ENCODE results near the gene XG. TPM values are rescaled to one million over a fixed set of nuclear protein-coding genes. Genes with fewer than 3 reads are reported as not detected.
"Not testable (repeated sequence)": the region's sequence is repeated elsewhere in the genome, so short reads cannot be mapped to it uniquely, and the experiment has no call there.

XG gene
- total RNA-seq, 1 donor from 2014 or later, result not detected

DNA sequence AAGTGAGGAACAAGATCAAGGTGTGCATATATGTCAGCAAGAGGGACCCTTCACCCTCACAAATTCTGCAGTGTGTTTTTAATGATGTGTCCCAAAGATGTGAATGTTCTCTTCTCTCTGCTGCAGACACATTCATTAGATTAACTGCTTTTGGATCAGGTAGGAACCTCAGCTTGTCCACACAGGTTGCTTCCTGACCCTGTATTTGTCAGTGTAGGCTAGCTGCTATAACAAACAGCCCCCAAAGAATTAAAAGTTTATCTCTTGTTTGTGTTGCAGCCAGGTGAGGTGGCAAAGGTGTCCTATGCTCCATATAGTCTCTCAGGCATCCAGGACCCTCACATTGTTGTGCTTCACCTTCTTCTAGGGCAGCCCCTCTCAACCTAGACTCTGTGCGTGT lies 17.8 kb downstream of the XG start:
- H3K36me3 Mint-ChIP-seq (ENCODE audit: low read depth), result no peaks in the 10 kb centered on the region
- H3K9me3 Mint-ChIP-seq, result peaks cover 2% of the 10 kb centered on the region
- H3K27ac Mint-ChIP-seq, result no peak overlapping the region
- no peaks in the 10 kb centered on the region for H3K4me1 Mint-ChIP-seq (ENCODE audit: low read depth)
- intact Hi-C loops (cut with micrococcal nuclease), result no loop called here
- H3K4me3 Mint-ChIP-seq (ENCODE audit: low read depth), result no peak overlapping the region
- no peak for DNase-seq (ENCODE audit: low spot score)
- H3K27me3 Mint-ChIP-seq (ENCODE audit: low read depth), result peaks cover 7% of the 10 kb centered on the region

DNA sequence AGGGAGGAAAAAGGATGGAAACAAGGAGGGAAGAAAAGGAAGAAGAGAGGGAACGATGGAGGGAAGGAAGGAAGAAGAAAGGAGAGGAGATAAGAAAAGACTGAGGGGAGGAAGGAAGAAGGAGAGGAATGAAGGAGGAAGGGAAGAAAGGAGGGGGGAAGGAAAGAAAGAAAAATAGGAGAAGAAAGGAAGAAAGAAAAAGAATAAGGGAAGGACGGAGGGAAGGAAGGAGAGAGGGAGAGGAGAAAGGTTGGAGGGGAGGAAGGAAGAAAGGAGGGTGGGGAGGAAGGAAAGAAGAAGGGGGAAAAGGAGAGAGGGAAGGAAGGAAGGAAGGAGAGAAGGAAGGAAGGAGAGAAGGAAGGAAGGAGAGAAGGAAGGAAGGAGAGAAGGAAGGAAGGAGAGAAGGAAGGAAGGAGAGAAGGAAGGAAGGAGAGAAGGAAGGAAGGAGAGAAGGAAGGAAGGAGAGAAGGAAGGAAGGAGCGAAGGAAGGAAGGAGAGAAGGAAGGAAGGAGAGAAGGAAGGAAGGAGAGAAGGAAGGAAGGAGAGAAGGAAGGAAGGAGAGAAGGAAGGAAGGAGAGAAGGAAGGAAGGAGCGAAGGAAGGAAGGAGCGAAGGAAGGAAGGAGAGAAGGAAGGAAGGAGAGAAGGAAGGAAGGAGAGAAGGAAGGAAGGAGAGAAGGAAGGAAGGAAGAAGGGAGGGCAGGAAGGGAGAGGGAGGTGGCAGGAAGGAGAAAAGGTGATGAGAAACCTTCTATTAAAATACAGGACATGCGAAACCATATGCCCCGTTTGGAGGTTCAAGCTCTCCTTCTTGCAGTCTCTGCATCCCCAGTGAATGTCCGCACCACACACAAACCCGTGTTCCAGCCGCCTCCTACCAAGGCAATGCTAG lies 21.6 kb downstream of the XG start:
- H3K4me1 Mint-ChIP-seq (ENCODE audit: low read depth); H3K4me3 Mint-ChIP-seq (ENCODE audit: low read depth); H3K36me3 Mint-ChIP-seq (ENCODE audit: low read depth); H3K9me3 Mint-ChIP-seq; intact Hi-C loops (cut with micrococcal nuclease); DNase-seq (ENCODE audit: low spot score); H3K27ac Mint-ChIP-seq: not testable (repeated sequence)
- H3K27me3 Mint-ChIP-seq (ENCODE audit: low read depth), result peaks cover 11% of the 10 kb centered on the region

DNA sequence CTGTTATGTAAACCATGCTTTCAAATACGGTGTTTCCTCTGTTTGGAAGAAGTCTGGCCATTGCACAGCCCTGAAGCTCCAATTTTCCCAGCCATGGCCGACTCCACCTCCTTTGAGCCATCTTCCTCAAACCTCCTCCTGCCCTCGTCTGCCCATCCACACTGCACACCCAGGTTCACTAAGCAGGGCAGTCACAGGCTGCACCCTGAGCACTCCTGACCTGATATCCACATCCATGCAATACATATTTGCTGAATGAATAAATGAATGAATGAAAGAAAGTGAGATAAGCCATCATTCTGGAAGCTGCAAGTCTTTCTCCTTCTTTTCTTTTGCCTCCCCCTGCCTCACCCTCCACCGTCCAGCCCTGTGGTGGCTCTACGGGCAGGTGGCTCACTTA lies 22.2 kb downstream of the XG start:
- no peaks in the 10 kb centered on the region for H3K36me3 Mint-ChIP-seq (ENCODE audit: low read depth)
- intact Hi-C loops (cut with micrococcal nuclease), result no loop called here
- no peak overlapping the region for H3K27ac Mint-ChIP-seq
- H3K27me3 Mint-ChIP-seq (ENCODE audit: low read depth), result peaks cover 11% of the 10 kb centered on the region
- peaks cover 7% of the 10 kb centered on the region for H3K9me3 Mint-ChIP-seq
- no peaks in the 10 kb centered on the region for H3K4me1 Mint-ChIP-seq (ENCODE audit: low read depth)
- no peak for DNase-seq (ENCODE audit: low spot score)
- H3K4me3 Mint-ChIP-seq (ENCODE audit: low read depth), result no peak overlapping the region

DNA sequence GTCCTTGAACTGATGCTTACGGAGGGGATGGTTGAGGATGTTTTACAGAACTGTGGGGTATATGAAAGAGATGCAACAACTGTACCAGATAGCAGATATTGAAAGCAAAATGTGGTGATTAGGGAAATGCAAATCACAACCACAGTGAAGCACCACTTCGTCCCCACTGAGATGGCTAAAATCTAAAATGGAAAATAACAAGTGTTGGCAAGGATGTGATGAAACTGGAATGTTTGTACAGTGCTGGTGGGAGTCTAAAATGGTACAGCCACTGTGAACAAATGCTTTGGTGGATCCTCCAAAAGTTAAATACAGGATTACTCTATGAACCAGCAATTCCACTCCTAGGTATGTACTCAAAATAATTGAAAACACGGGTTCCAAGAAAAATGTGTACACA lies 22.9 kb downstream of the XG start:
- DNase-seq (ENCODE audit: low spot score), result no peak
- no peaks in the 10 kb centered on the region for H3K36me3 Mint-ChIP-seq (ENCODE audit: low read depth)
- no peak overlapping the region for H3K4me3 Mint-ChIP-seq (ENCODE audit: low read depth)
- no peak overlapping the region for H3K27ac Mint-ChIP-seq
- peaks cover 11% of the 10 kb centered on the region for H3K27me3 Mint-ChIP-seq (ENCODE audit: low read depth)
- no peaks in the 10 kb centered on the region for H3K4me1 Mint-ChIP-seq (ENCODE audit: low read depth)
- intact Hi-C loops (cut with micrococcal nuclease), result no loop called here
- H3K9me3 Mint-ChIP-seq, result peaks cover 7% of the 10 kb centered on the region

DNA sequence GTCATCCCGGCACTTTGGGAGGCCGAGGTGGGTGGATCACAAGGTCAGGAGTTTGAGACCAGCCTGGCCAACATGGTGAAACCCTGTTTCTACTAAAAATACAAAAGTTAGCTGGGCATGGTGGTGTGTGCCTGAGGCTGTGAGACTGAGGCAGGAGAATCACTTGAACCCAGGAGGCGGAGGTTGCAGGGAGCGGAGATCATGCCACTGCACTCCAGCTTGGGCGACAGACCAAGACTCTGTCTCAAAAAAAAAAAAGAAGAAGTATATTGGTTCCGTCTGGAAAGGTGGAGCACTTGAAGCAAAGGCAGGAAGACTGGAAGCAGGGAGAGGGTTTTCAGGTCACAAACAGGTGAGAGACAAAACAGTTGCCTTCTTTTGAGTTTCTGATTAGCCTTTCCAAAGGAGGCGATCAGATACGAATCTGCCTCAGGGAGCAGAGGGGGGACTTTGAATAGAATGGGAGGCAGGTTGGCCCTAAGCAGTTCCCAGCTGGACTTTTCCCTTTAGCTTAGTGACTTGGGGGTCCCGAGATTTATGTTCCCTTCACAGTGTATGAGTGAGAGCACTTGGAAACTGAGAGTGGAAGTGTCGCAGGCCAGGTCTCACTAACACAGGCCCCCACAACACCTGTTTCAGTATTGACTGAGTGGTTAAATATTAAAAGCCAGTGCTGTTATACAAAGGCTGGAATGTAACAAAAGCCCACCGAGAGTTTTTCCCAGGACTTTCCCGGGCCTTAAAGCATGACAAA lies 28.8 kb downstream of the XG start:
- H3K36me3 Mint-ChIP-seq (ENCODE audit: low read depth); DNase-seq (ENCODE audit: low spot score); H3K4me1 Mint-ChIP-seq (ENCODE audit: low read depth); H3K9me3 Mint-ChIP-seq; H3K4me3 Mint-ChIP-seq (ENCODE audit: low read depth); intact Hi-C loops (cut with micrococcal nuclease); H3K27me3 Mint-ChIP-seq (ENCODE audit: low read depth); H3K27ac Mint-ChIP-seq: not testable (repeated sequence)

DNA sequence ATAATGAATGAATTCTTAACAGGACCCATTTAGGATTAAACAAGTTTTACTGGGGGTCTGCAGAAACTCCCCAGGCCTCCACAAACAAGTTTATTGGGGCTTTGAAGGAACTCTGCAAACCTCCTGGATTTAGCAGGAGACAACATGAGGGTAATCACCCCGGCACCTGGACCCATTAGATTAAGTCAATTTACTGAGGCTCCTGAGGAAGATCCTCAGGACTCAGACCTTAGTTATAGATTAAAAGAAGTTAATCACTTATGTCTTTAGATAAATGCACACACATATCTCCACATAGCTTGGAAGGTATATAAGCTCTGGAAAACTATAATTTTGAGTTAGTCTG lies 29.4 kb downstream of the XG start:
- intact Hi-C loops (cut with micrococcal nuclease), result no loop called here
- H3K9me3 Mint-ChIP-seq, result no peaks in the 10 kb centered on the region
- no peaks in the 10 kb centered on the region for H3K4me1 Mint-ChIP-seq (ENCODE audit: low read depth)
- H3K27ac Mint-ChIP-seq, result no peak overlapping the region
- no peaks in the 10 kb centered on the region for H3K36me3 Mint-ChIP-seq (ENCODE audit: low read depth)
- no peak overlapping the region for H3K4me3 Mint-ChIP-seq (ENCODE audit: low read depth)
- no peak for DNase-seq (ENCODE audit: low spot score)
- H3K27me3 Mint-ChIP-seq (ENCODE audit: low read depth), result peaks cover 4% of the 10 kb centered on the region

DNA sequence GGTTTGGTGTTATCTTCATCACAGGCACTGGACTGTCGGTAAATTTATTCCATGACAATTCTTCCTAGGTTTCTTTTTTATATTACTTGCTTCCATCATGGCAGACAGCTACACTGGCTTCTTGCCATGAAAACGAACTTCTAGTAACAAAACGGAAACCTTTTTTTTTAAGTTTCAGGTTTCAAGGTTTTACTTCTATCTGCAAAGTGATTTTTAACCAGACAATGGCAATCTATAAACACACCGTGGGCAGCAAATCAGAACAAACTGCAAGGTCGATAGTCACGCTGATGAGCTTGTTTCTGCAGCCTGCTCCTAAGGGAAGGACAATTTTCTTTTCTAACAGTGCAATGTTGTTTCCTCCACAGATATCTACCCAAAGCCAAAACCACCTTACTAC lies 29.9 kb downstream of the XG start:
- Mint-ChIP-seq H3K4me1 (ENCODE audit: low read depth) (no peaks in the 10 kb centered on the region), H3K9me3 (no peaks in the 10 kb centered on the region), H3K4me3 (ENCODE audit: low read depth) (no peak overlapping the region), H3K27me3 (ENCODE audit: low read depth) (peaks cover 4% of the 10 kb centered on the region), H3K36me3 (ENCODE audit: low read depth) (no peaks in the 10 kb centered on the region), H3K27ac (no peak overlapping the region)
- intact Hi-C loops (cut with micrococcal nuclease), result no loop called here
- DNase-seq (ENCODE audit: low spot score), result no peak

DNA sequence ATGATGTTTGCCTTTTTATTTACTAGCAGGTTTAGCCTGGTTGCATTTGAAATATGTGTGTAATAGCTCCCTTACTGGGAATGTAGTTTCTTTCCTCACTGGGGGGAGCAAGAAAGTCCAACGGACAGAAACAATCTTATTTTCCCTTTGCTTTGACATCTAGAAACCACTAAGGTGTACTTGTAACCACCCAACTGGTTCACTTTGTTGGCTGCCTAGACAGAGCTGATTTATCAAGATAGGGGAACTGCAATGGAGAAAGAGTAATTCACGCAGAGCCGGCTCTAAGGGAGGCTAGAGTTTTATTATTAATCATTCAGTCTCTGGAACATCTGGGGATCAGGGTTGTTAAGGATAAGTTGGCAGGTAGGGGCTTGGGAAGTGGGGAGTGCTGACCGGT lies 30.3 kb downstream of the XG start:
- Mint-ChIP-seq H3K4me3 (ENCODE audit: low read depth) (no peak overlapping the region), H3K27ac (no peak overlapping the region), H3K9me3 (no peaks in the 10 kb centered on the region), H3K4me1 (ENCODE audit: low read depth) (no peaks in the 10 kb centered on the region), H3K36me3 (ENCODE audit: low read depth) (no peaks in the 10 kb centered on the region), H3K27me3 (ENCODE audit: low read depth) (peaks cover 2% of the 10 kb centered on the region)
- no peak for DNase-seq (ENCODE audit: low spot score)
- intact Hi-C loops (cut with micrococcal nuclease), result no loop called here

DNA sequence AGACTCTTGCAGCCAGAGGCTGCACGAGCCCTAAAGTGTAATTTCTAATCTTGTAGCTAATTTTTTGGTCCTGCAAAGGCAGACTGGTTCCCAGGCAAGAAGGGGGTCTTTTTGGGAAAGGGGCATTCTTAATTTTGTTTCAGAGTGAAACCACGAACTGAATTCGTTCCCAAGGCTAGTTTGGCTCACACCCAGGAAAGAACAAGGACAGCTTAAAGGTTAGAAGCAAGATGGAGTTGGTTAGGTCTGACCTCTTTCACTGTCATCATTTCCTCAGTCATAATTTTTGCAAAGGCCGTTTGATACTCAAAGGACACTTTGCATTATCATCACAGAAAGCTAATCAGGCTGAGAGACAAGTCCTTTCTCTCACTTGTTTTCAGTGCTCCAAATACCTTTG lies 30.9 kb downstream of the XG start:
- Mint-ChIP-seq H3K9me3 (no peaks in the 10 kb centered on the region), H3K4me1 (ENCODE audit: low read depth) (no peaks in the 10 kb centered on the region), H3K27ac (no peak overlapping the region), H3K27me3 (ENCODE audit: low read depth) (peaks cover 2% of the 10 kb centered on the region), H3K4me3 (ENCODE audit: low read depth) (no peak overlapping the region), H3K36me3 (ENCODE audit: low read depth) (no peaks in the 10 kb centered on the region)
- no peak for DNase-seq (ENCODE audit: low spot score)
- intact Hi-C loops (cut with micrococcal nuclease), result no loop called here

DNA sequence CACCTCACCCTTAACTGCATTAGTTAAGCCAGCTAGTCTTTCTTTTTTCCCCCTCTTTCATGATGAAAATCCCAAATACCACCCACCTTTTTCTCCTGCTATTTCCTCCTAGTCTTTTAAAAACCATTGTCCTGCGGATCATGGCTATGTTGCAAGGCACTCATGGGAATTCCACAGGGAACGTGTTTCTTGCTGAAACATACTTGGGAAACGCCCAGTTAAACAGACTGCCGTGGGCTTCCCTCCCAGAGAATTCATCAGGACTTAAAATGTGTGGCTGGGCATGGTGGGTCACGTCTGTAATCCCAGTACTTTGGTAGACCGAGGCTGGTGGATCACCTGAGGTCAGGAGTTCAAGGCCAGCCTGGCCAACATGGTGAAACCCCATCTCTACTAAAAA lies 32.2 kb downstream of the XG start:
- Mint-ChIP-seq H3K36me3 (ENCODE audit: low read depth) (no peaks in the 10 kb centered on the region), H3K27ac (no peak overlapping the region), H3K4me1 (ENCODE audit: low read depth) (no peaks in the 10 kb centered on the region), H3K4me3 (ENCODE audit: low read depth) (no peak overlapping the region), H3K9me3 (no peaks in the 10 kb centered on the region), H3K27me3 (ENCODE audit: low read depth) (no peaks in the 10 kb centered on the region)
- no peak for DNase-seq (ENCODE audit: low spot score)
- intact Hi-C loops (cut with micrococcal nuclease), result no loop called here

DNA sequence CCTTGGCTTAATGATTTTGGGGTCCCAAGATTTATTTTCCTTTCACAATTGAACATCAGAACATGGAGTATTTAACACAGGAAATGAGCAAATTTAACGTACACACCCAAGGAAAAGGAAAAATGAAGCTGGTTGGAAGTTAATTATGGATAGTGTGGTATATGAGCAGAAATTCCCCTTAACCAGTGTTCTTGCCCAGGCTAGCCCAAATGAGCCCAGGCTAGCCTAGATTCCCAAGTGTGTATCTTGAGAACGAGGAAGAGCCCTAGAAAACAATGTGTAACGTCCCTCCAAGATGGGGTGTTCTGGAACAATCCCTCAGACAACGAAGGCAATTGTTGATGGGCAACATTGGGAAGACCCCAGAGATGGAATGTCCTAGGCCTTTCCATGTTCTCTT lies 33.7 kb downstream of the XG start:
- H3K36me3 Mint-ChIP-seq (ENCODE audit: low read depth), result no peaks in the 10 kb centered on the region
- H3K4me1 Mint-ChIP-seq (ENCODE audit: low read depth), result no peaks in the 10 kb centered on the region
- no peaks in the 10 kb centered on the region for H3K9me3 Mint-ChIP-seq
- H3K27me3 Mint-ChIP-seq (ENCODE audit: low read depth), result no peaks in the 10 kb centered on the region
- H3K27ac Mint-ChIP-seq, result no peak overlapping the region
- DNase-seq (ENCODE audit: low spot score), result no peak
- intact Hi-C loops (cut with micrococcal nuclease), result no loop called here
- H3K4me3 Mint-ChIP-seq (ENCODE audit: low read depth), result no peak overlapping the region

DNA sequence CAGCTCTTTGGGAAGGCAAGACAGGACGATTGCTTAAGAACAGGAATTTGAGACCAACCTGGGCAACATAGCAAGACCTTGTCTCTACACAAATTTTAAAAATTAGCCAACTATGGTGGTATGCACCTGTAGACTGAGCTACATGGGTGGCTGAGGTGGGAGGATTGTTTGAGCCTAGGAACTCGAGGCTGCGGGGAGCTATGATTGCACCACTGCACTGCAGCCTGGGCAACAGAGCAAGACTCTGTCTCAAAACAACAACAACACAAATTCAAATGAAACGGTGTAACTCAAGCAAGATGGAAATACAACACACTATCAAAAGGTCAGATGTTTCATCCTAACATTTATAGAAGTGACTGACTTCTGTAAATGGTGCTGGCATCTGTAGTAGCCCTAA lies 37.1 kb downstream of the XG start:
- Mint-ChIP-seq H3K27me3 (ENCODE audit: low read depth) (no peaks in the 10 kb centered on the region), H3K4me3 (ENCODE audit: low read depth) (no peak overlapping the region), H3K36me3 (ENCODE audit: low read depth) (no peaks in the 10 kb centered on the region), H3K4me1 (ENCODE audit: low read depth) (no peaks in the 10 kb centered on the region), H3K9me3 (no peaks in the 10 kb centered on the region), H3K27ac (no peak overlapping the region)
- DNase-seq (ENCODE audit: low spot score), result no peak
- intact Hi-C loops (cut with micrococcal nuclease), result no loop called here

DNA sequence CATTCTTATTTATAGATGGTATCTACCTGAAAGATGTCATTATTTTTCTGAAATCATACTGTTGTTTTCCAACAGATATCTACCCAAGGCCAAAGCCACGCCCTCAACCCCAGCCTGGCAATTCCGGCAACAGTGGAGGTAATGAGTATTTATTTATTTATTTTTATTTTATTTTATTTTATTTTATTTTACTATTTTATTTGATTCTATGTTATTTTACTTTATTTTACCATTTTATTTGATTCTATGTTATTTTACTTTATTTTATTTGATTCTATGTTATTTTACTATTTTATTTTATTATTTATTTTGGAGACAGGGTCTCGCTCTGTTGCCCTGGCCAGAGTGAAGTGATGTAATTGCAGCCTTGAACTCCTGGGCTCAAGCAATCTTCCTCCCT lies 37.7 kb downstream of the XG start:
- Mint-ChIP-seq H3K4me1 (ENCODE audit: low read depth) (no peaks in the 10 kb centered on the region), H3K36me3 (ENCODE audit: low read depth) (no peaks in the 10 kb centered on the region), H3K4me3 (ENCODE audit: low read depth) (no peak overlapping the region), H3K9me3 (no peaks in the 10 kb centered on the region), H3K27me3 (ENCODE audit: low read depth) (peaks cover 2% of the 10 kb centered on the region), H3K27ac (no peak overlapping the region)
- intact Hi-C loops (cut with micrococcal nuclease), result no loop called here
- no peak for DNase-seq (ENCODE audit: low spot score)
